NCI-H1417 (cell line): Measurements from ENCODE around the gene NAA60.

Experiments
- DNase-seq, 3 experiments: peaks; one replicate each; lab custom pipeline; 2025; lab: John Stamatoyannopoulos, UW

Gene NAA60

DNA sequence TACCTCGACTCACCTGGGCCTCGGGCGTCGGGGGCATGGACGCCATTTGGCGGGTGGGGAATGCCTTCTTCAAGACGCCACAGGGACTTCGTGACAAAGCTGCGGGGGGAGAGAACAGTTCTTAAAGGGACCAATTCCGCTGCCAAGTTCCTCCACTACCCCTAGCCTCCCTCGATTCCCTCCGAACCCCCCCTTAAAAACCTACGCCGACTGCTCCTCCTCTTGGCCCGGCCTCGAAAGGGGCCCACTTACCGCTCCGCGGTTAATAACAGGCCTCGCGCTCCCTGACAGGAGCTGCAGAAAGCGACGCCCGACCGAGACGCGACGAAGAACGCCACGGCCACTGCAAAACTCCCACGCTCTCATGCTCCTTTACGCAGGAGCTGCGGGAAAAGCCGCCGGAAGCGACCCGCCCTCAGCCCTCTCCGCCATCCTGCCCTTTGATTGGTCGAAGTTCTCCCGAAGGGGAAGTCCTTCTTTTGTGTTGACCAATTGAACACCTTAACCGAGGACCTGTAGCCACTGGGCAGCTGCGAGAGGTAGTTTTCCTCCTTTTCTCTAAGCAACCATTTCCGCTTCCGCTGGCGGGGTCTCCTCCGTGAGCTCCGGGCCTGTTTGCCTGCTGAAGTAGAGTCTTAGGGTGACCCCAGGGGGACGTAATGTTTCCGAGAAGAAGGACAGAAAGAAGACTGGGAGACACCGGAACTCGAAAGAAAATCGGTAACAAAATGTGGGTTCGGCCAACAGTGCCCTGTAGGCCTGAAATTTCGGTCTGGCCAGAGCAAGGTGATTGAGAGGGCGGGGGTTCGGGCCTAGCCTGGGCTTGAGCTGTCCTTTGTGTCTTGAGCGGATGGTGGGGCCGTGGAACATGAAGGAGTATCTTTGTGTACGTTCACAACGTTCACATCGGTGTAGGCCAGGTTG lies at the start of gene NAA60, which contains the start of gene ZNF597:
Gene NAA60, plus strand, starts transcription at position 573 of the 924 bp plus-strand sequence. CDS start 32,548 bp downstream, outside the sequence.
Gene ZNF597, minus strand, starts transcription at position 397 of the 924 bp plus-strand sequence. Its CDS starts 351 bp downstream, at position 46.
- peak; percentile 88 to 96 (median 94) for DNase-seq

GRCh38 chr16:3400446-3400778 lies 43.1 kb upstream of the NAA60 start:
- no peak for DNase-seq

- DNase-seq: peak; percentile 98 to 100 (median 99)
Observed at GRCh38 chr16:3400779-3401688, 42.4 kb upstream of the NAA60 start, which contains the start of the genes ZNF174 and ZSCAN32. TSS of gene ZNF174 (plus strand) at chr16:3401215. CDS start at chr16:3402005, 790 bp downstream. TSS of gene ZSCAN32 (minus strand) at chr16:3401004. CDS start at chr16:3397557, 3,447 bp downstream.

DNA sequence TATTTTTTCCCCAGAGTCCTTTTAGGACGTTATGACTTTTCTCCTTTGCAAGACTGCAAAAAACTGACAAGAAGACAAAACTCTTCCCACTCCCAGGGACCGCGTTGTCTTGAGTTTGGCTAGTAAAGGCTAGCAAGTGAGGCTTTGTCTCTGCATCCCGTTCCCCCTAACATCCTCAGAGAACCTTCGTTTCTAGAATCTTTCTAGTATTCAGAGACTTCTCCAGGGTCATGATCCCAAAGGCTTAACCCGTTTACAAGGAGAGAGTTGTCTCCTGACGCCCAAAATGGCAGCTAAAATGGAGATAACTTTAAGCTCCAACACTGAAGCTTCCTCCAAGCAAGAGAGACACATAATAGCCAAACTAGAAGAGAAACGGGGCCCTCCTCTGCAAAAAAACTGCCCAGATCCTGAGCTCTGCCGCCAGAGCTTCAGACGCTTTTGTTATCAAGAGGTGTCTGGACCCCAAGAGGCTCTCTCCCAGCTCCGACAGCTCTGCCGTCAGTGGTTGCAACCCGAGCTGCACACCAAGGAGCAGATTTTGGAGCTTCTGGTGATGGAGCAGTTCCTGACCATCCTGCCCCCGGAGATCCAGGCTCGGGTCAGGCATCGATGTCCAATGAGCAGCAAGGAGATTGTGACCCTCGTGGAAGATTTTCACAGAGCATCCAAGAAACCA lies 41.6 kb upstream of the NAA60 start:
- DNase-seq: peak; percentile 23 to 52 (median 28)

- DNase-seq: no peak
Observed at GRCh38 chr16:3408561-3409197, 34.8 kb upstream of the NAA60 start.

DNA sequence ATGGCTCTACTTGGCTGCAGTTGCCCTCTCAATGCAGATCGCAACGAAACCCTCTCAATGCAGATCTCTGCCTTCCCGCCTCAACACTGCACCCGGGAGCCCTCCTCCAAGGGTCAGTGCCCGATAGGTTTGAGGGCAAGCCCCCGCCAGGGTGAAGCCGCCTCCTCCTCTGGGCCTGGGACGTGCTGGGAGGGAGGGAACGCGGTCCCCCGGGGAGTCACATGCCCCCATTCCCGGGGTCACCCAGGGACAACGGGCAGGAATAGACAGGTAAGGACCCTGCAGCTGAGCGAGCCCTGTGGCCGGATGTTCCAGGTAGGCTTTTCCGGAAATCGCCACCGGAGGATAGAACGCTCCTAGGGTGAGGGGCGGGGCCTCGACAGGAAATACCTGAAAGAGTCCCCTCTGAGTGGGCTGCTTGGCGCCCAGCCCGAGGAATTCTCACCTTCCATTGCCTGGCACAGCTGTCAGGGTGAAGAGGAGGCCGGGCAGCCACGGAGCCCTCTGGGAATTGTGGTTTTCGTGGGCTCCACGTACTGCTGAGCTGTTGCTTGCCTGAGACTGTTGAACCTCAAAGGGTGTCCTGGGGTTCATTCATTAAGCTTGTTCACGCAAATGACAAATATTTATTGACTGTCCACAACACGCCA lies 29.6 kb upstream of the NAA60 start:
- no peak for DNase-seq

GRCh38 chr16:3431779-3432219 lies 11.7 kb upstream of the NAA60 start:
- no peak for DNase-seq

DNA sequence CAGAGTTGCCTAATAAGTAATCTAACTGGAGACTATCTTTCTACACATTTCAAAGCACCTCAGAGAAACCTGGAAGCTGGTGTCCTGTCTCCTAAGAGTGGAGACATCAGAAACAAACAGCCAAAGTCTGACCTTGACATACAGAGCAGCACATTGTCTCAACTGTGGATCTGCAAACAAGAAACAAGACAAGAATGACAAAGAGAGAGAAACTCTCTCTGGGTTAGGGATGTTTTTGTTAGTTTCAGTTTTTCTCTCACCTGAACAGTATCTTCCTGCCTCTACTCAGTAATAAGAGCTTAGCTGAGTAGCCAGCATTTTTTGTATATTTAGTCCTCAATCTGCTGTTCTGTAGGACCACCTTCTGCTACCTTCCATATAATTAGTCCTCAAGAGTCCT lies 9.1 kb upstream of the NAA60 start:
- no peak for DNase-seq

GRCh38 chr16:3439637-3440036 lies 3.8 kb upstream of the NAA60 start:
- no peak for DNase-seq

- peak in 1 of 3 experiments; percentile 47 for DNase-seq
Observed at GRCh38 chr16:3444032-3444388, 530 bp downstream of the NAA60 start.

DNA sequence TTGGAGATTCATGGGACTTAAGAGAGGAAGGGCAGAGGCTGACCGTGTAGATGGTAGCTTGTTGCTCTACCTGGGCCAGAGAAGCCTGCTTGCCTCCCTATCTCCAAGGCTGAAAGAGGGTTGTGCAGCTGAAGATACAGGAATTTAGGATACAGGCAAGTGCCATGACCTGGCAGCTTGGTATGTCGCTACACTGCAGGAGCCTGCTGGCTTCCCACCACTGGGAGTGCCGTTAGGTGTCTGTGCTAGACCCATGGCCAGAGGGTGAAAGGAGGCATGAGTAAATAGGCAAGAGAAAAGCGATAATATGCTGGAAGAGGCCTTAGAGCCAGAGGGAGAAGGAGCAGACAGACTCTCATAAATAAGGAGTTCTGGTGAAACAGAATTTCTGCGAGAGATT lies 10.6 kb downstream of the NAA60 start:
- DNase-seq: no peak

GRCh38 chr16:3454631-3455147 lies 11.2 kb downstream of the NAA60 start:
- no peak for DNase-seq

- DNase-seq: peak; percentile 96 to 98 (median 96)
Observed at GRCh38 chr16:3457434-3458252, 14.2 kb downstream of the NAA60 start.

DNA sequence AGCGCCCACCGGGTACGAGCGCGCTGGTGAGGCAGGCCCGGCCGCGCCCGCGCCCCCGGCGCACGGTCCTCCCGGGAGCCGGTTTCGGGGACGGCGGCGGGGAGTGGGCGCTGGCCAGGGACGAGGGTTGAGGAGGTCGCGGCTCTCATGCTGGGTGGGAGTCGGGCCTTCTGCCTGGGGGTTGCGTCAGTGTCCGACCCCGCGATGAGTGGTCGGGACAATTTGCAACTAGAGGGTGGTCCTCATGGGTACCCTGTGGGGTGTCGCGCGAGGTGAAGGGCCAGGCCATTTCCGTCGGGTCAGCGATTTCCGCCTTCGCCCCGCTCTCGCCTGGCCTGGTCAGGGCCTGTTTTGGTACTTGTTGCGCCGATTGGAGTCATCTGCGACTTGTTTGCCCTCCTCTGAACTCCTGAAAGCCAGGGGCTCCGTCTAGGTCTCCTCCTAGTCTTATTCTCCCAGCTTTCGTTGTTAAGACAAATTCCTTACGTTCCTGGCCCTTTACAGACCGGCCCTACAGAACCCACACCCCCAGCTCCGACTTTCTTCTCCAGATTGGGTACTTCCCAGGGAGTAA lies 14.9 kb downstream of the NAA60 start:
- DNase-seq: peak in 2 of 3 experiments; percentile 47 to 52

GRCh38 chr16:3458852-3459361 lies 15.4 kb downstream of the NAA60 start:
- DNase-seq: peak in 1 of 3 experiments; percentile 42

DNA sequence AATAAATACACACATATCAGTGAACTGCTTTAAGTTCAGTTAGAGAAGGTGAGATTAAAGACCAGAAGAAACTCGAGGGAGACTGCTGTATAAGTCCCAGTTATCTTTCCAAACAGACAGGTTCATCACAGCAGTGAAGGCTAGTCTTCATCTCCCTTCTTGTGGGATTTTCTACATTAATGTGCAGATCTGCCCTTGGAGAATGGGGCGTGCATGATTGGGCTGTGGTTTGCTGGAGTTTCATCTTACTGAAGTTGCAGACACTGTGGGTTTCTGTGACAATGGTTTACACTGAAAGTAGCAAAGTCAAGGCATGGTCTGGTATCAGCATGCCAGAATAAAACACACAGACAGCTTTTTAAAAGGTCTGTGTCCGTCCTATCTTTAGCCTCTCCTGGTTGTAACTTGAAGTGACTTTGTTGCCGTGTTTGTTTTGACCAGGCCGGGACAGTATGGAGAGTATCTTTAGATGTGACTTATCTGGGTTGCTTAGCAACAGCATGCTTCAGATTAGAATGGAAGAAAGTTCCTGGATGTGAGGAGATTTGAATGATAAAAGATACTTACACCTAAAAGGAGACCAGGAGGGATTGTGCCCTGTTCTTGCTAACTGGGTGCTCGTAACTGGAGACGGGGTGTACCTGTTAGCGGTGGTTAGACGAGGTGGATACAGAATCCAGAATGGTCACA lies 16.1 kb downstream of the NAA60 start:
- peak in 1 of 3 experiments; percentile 11 for DNase-seq

DNA sequence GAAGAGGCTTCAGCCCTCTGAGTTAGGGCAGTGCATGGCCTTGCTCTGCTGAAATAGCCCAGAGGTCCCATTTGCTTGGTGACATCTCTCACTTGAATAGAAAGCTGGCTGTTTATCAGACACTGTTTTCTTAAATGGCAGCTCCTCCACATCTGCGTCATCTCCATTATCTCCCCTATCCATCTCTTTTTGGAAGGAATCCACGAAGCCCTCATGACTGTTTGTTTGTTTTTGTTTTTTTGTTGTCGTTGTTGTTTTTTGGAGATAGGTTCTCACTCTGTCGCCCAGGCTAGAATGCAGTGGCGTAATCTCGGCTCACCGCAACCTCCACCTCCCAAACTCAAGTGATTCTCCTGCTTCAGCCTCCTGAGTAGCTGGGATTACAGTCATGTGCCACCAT lies 16.6 kb downstream of the NAA60 start:
- no peak for DNase-seq

DNA sequence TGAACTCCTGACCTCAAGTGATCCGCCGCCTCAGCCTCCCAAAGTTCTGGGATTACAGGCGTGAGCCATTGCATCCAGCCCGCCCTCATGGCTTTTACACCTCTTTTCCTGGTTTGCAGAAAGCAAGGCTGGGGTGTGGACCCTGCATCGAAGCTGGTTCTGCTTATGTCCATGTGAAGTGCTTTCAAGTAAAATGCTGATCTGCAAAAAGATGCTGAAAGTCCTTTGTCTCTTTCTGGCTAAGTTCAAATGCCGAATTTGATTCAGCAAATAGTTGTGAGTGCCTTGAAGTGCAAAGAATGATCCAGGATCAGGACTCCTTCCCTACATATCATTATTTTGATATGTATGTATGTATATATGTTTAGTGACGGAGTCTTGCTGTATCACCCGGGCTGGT lies 17.1 kb downstream of the NAA60 start:
- DNase-seq: no peak
